Measurements from ENCODE around the gene FUS.

GRCh38 chr16:31238041-31238440, 58.1 kb downstream of the FUS start:
- no peak for TF ChIP-seq YY1 (IDR thresholded peaks at IDR 0.05; ENCODE audit: insufficient read depth, insufficient read length)
- no peak for TF ChIP-seq SUZ12 (IDR thresholded peaks at IDR 0.05; ENCODE audit: extremely low read depth, insufficient read depth, insufficient read length)

Measured in NT2/D1 (cell line).